PC-9 (cell line): ENCODE measurements around the gene TNFSF4. TPM values are rescaled to one million over a fixed set of nuclear protein-coding genes. Genes with fewer than 3 reads are reported as not detected.

Experiments used
- BruUV-seq: library from RNA; stranded (reverse); fragments of 400-500 nt; replicated peaks from 2 replicates; lab custom pipeline; 2021; lab: Mats Ljungman, UMichigan
- CTCF ChIA-PET: fragments of 300-600 bp; sonication (Branson Sonifier 250); formaldehyde crosslinking; loops from one replicate; lab custom pipeline; 2022; ENCODE audit warnings: antibody characterized with exemption; lab: Charles Lee
- POLR2A ChIA-PET: fragments of 300-600 bp; sonication (Branson Sonifier 250); formaldehyde crosslinking; loops from one replicate; lab custom pipeline; 2022; ENCODE audit warnings: antibody characterized with exemption; ENCODE audit not compliant: unreplicated experiment; lab: Charles Lee
- DNase-seq, 2 experiments: peaks; one replicate each; pipeline versions ENCODE4 v3.0.0 to v3.0.0-alpha.2; 2015 to 2022; ENCODE audit warnings: mixed read lengths in 1 of 2
- H2AFZ ChIP-seq: fragments of 200-600 bp; sonication (generic); 2 replicates; pipeline ENCODE4 v1.8.1; 2017; ENCODE audit warnings: antibody characterized with exemption
- H3F3A ChIP-seq: fragments of 200-600 bp; sonication (generic); 2 replicates; pipeline ENCODE4 v1.8.1; 2017; ENCODE audit warnings: antibody characterized with exemption, mild to moderate bottlenecking, low read depth; ENCODE audit not compliant: insufficient read depth
- H3K27ac ChIP-seq: fragments of 200-600 bp; sonication (generic); 2 replicates; pipeline ENCODE4 v1.6.1; 2016; ENCODE audit warnings: mixed run types
- H3K27me3 ChIP-seq: fragments of 200-600 bp; sonication (generic); 2 replicates; pipeline ENCODE4 v1.6.1; 2016; ENCODE audit warnings: low read depth, mixed run types; ENCODE audit not compliant: insufficient read depth
- H3K36me3 ChIP-seq: fragments of 200-600 bp; sonication (generic); 2 replicates; pipeline ENCODE4 v1.6.1; 2016; ENCODE audit warnings: low read depth, mixed run types
- H3K4me1 ChIP-seq: fragments of 200-600 bp; sonication (generic); replicated peaks from 2 replicates; pipeline ENCODE4 v1.6.1; 2016; ENCODE audit warnings: mixed run types; ENCODE audit not compliant: insufficient read depth
- H3K4me2 ChIP-seq: fragments of 200-600 bp; sonication (generic); 2 replicates; pipeline ENCODE4 v1.6.1; 2017; ENCODE audit warnings: mixed run types
- H3K4me3 ChIP-seq: fragments of 200-600 bp; sonication (generic); 2 replicates; pipeline ENCODE4 v1.6.1; 2016; ENCODE audit warnings: mixed run types
- H3K79me2 ChIP-seq: fragments of 200-600 bp; sonication (generic); 2 replicates; pipeline ENCODE4 v1.6.1; 2017; ENCODE audit warnings: low read depth, mixed run types
- H3K9me2 ChIP-seq: fragments of 200-600 bp; sonication (generic); 2 replicates; pipeline ENCODE4 v1.8.1; 2017; ENCODE audit warnings: mild to moderate bottlenecking; ENCODE audit not compliant: insufficient read depth
- H3K9me3 ChIP-seq: fragments of 200-600 bp; sonication (generic); 2 replicates; pipeline ENCODE4 v1.8.1; 2016; ENCODE audit warnings: low read depth; ENCODE audit not compliant: insufficient read depth
- H4K20me1 ChIP-seq: fragments of 200-600 bp; sonication (generic); 2 replicates; pipeline ENCODE4 v1.8.1; 2017; ENCODE audit not compliant: insufficient read depth
- EZH2 ChIP-seq: fragments of 200-600 bp; sonication (generic); IDR thresholded peaks from 2 replicates; pipeline ENCODE4 v1.8.0; 2017; ENCODE audit warnings: antibody characterized with exemption, low read depth
- intact Hi-C: fragments of 100-400 bp; cut with micrococcal nuclease; formaldehyde crosslinking; loops from one replicate; pipeline ENCODE4 v1.10.0; 2022; ENCODE audit not compliant: unreplicated experiment
- total RNA-seq: library from RNA; stranded (reverse); gene quantifications from 2 replicates; pipeline ENCODE4 v1.2.3, GENCODE V29; 2021
- TF ChIP-seq, protein P1 (sequence below): fragments of 200-600 bp; sonication (generic); conservative IDR thresholded peaks from 2 replicates; pipeline ENCODE4 v1.6.1; 2017; ENCODE audit warnings: mixed run types, antibody characterized with exemption, mild to moderate bottlenecking, moderate library complexity

The TNFSF4 gene
- total RNA-seq, 1 experiment from 2014 or later = 1.5 TPM

- POLR2A ChIA-PET = no interaction called here
- Histone ChIP-seq H3K4me2 (no peak overlapping the region), H2AFZ (no peak overlapping the region), H3K4me3 (no peak overlapping the region), H3K27me3 (no peaks in the 10 kb centered on the region), H3K4me1 (no peaks in the 10 kb centered on the region), H3K27ac (no peak overlapping the region), H4K20me1 (no peaks in the 10 kb centered on the region), H3K36me3 (no peaks in the 10 kb centered on the region), H3K9me2 (no peaks in the 10 kb centered on the region), H3K79me2 (no peaks in the 10 kb centered on the region), H3F3A (no peaks in the 10 kb centered on the region), H3K9me3 (no peaks in the 10 kb centered on the region)
- TF ChIP-seq, protein P1, sequence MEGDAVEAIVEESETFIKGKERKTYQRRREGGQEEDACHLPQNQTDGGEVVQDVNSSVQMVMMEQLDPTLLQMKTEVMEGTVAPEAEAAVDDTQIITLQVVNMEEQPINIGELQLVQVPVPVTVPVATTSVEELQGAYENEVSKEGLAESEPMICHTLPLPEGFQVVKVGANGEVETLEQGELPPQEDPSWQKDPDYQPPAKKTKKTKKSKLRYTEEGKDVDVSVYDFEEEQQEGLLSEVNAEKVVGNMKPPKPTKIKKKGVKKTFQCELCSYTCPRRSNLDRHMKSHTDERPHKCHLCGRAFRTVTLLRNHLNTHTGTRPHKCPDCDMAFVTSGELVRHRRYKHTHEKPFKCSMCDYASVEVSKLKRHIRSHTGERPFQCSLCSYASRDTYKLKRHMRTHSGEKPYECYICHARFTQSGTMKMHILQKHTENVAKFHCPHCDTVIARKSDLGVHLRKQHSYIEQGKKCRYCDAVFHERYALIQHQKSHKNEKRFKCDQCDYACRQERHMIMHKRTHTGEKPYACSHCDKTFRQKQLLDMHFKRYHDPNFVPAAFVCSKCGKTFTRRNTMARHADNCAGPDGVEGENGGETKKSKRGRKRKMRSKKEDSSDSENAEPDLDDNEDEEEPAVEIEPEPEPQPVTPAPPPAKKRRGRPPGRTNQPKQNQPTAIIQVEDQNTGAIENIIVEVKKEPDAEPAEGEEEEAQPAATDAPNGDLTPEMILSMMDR = no peak
- TF ChIP-seq EZH2 = no peak
- intact Hi-C loops = no loop called here
- BruUV-seq = no TSS peak
- CTCF ChIA-PET = no interaction called here
- DNase-seq = no peak
Measured at GRCh38 chr1:173212952-173213491, 5.9 kb upstream of the TNFSF4 start.

GRCh38 chr1:173210716-173211231, 3.6 kb upstream of the TNFSF4 start:
- CTCF ChIA-PET = no interaction called here

DNA sequence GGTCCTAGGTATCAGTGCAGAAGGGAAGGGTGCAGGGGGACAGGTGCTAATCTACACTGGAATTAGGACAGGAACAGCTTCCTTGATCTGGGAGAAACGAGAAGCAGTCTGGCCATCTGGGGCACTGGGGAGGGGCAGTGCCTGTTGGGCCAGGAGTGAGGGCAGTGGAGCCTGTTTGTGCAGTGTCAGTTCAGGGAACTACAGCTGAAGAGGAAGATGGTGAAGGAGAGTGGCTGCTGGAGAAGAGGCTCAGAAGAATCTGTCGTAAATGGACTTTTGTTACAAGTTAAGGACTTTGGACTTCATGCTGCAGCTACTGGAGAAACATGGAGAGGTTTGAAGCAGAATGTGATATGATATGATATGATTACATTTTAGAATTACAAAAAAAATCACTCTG, 3.2 kb upstream of the TNFSF4 start:
- H3K4me2 ChIP-seq = no peak overlapping the region
- no peak overlapping the region for H2AFZ ChIP-seq
- ChIA-PET POLR2A (no interaction called here), CTCF (no interaction called here)
- no peaks in the 10 kb centered on the region for H3K9me3 ChIP-seq
- H3K27ac ChIP-seq = no peak overlapping the region
- H4K20me1 ChIP-seq = no peaks in the 10 kb centered on the region
- DNase-seq = no peak
- no peaks in the 10 kb centered on the region for H3K27me3 ChIP-seq
- intact Hi-C loops = no loop called here
- no peaks in the 10 kb centered on the region for H3F3A ChIP-seq
- no peaks in the 10 kb centered on the region for H3K79me2 ChIP-seq
- no peaks in the 10 kb centered on the region for H3K36me3 ChIP-seq
- BruUV-seq = no TSS peak
- no peaks in the 10 kb centered on the region for H3K9me2 ChIP-seq
- no peaks in the 10 kb centered on the region for H3K4me1 ChIP-seq
- TF ChIP-seq EZH2 = no peak
- no peak overlapping the region for H3K4me3 ChIP-seq

More at GRCh38 chr1:173210716-173211231, 3.6 kb upstream of the TNFSF4 start:
- Histone ChIP-seq H3K27ac (no peak overlapping the region), H3K4me3 (no peak overlapping the region), H4K20me1 (no peaks in the 10 kb centered on the region), H3K36me3 (no peaks in the 10 kb centered on the region), H3K9me3 (no peaks in the 10 kb centered on the region), H2AFZ (no peak overlapping the region), H3K79me2 (no peaks in the 10 kb centered on the region), H3K9me2 (no peaks in the 10 kb centered on the region), H3K4me1 (no peaks in the 10 kb centered on the region), H3K4me2 (no peak overlapping the region), H3F3A (no peaks in the 10 kb centered on the region), H3K27me3 (no peaks in the 10 kb centered on the region)
- no TSS peak for BruUV-seq
- intact Hi-C loops = no loop called here
- no peak for DNase-seq
- TF ChIP-seq, protein P1 = no peak
- no peak for TF ChIP-seq EZH2
- POLR2A ChIA-PET = no interaction called here
